ENCODE measurements around the gene SLC35F3.

SLC35F3 gene

GRCh38 chr1:234321231-234321630, 416.8 kb downstream of the SLC35F3 start:
- TF ChIP-seq TEAD4 (IDR thresholded peaks at IDR 0.05) (no peak), TCF12 (IDR thresholded peaks at IDR 0.05; ENCODE audit: low read depth) (no peak), USF1 (IDR thresholded peaks at IDR 0.05) (no peak), YY1 (IDR thresholded peaks at IDR 0.05; ENCODE audit: low read depth) (no peak)

- no peak for TF ChIP-seq FOXM1 (IDR thresholded peaks at IDR 0.05; ENCODE audit: borderline replicate concordance, low read depth)
- TF ChIP-seq CEBPB (IDR thresholded peaks at IDR 0.05), result no peak
- no peak for TF ChIP-seq EGR1 (IDR thresholded peaks at IDR 0.05)
- no peak for TF ChIP-seq USF1 (IDR thresholded peaks at IDR 0.05)
- no peak for TF ChIP-seq ZBTB7A (IDR thresholded peaks at IDR 0.05; ENCODE audit: low read depth)
- TF ChIP-seq EP300 (IDR thresholded peaks at IDR 0.05; ENCODE audit: borderline replicate concordance), result no peak
- no peak for TF ChIP-seq TCF12 (IDR thresholded peaks at IDR 0.05; ENCODE audit: low read depth)
- TF ChIP-seq YY1 (IDR thresholded peaks at IDR 0.05; ENCODE audit: low read depth), result no peak
- TF ChIP-seq TEAD4 (IDR thresholded peaks at IDR 0.05), result no peak
- TF ChIP-seq NFIC (IDR thresholded peaks at IDR 0.05), result no peak
- no peak for TF ChIP-seq CREB1 (IDR thresholded peaks at IDR 0.05; ENCODE audit: low read depth)
- TF ChIP-seq MAX (IDR thresholded peaks at IDR 0.05), result no peak
- no peak for TF ChIP-seq REST (IDR thresholded peaks at IDR 0.05; ENCODE audit: low read depth)
These were observed 417.6 kb downstream of the SLC35F3 start for GRCh38 chr1:234322097-234322496.

- TF ChIP-seq EP300 (IDR thresholded peaks at IDR 0.05; ENCODE audit: borderline replicate concordance) (no peak), FOXM1 (IDR thresholded peaks at IDR 0.05; ENCODE audit: borderline replicate concordance, low read depth) (no peak), ZBTB7A (IDR thresholded peaks at IDR 0.05; ENCODE audit: low read depth) (no peak), TAF1 (IDR thresholded peaks at IDR 0.05; ENCODE audit: low read depth) (no peak), USF1 (IDR thresholded peaks at IDR 0.05) (no peak), RAD21 (IDR thresholded peaks at IDR 0.05; ENCODE audit: low read depth) (peak; percentile 59)
These were observed 418.5 kb downstream of the SLC35F3 start for GRCh38 chr1:234322979-234323378.

- TF ChIP-seq TEAD4 (IDR thresholded peaks at IDR 0.05) (no peak), CREB1 (IDR thresholded peaks at IDR 0.05; ENCODE audit: low read depth) (no peak), EP300 (IDR thresholded peaks at IDR 0.05; ENCODE audit: borderline replicate concordance) (no peak), NFIC (IDR thresholded peaks at IDR 0.05) (no peak), ZBTB7A (IDR thresholded peaks at IDR 0.05; ENCODE audit: low read depth) (no peak), CEBPB (IDR thresholded peaks at IDR 0.05) (no peak), REST (IDR thresholded peaks at IDR 0.05; ENCODE audit: low read depth) (no peak), MAX (IDR thresholded peaks at IDR 0.05) (no peak), USF1 (IDR thresholded peaks at IDR 0.05) (no peak)
These were observed 420.3 kb downstream of the SLC35F3 start for GRCh38 chr1:234324821-234325220.

GRCh38 chr1:234325878-234326496, 421.5 kb downstream of the SLC35F3 start:
- TF ChIP-seq CREB1 (IDR thresholded peaks at IDR 0.05; ENCODE audit: low read depth), result no peak
- no peak for TF ChIP-seq REST (IDR thresholded peaks at IDR 0.05; ENCODE audit: low read depth)
- no peak for TF ChIP-seq MAX (IDR thresholded peaks at IDR 0.05)
- TF ChIP-seq CEBPB (IDR thresholded peaks at IDR 0.05), result no peak
- no peak for TF ChIP-seq YY1 (IDR thresholded peaks at IDR 0.05; ENCODE audit: low read depth)

All from Ishikawa (cell line).